Right lobe of liver (tissue), 6 donors: ENCODE results near the gene TAF5L. TPM values are rescaled to one million over a fixed set of nuclear protein-coding genes. Genes with fewer than 3 reads are reported as not detected.
A peak's percentile ranks its signal among the peaks of the same experiment; 100 is the strongest.

ENCODE experiments used
- ATAC-seq, 4 donors: fragments of 200-7000 bp; cut with Tn5 transposase; one replicate each; pipeline ENCODE4 v1.9.1; 2020; ENCODE audit warnings: mild to moderate bottlenecking in 4 of 4, moderate library complexity in 4 of 4
- DNase-seq, 3 donors: peaks; one replicate each; pipeline ENCODE4 v3.0.0-alpha.2; 2020
- H3K27ac ChIP-seq, 3 donors: fragments of 200-600 bp; one replicate each; pipeline ENCODE4 v1.8.0; 2022
- H3K27me3 ChIP-seq, 2 donors: fragments of 200-600 bp; one replicate each; pipeline ENCODE4 v1.8.0; 2022
- H3K36me3 ChIP-seq, 4 donors: fragments of 200-600 bp; sonication (generic) in 1 of 4; one replicate each; pipeline versions ENCODE4 v1.5.1 to v1.8.0; 2017 to 2022; ENCODE audit warnings: control low read depth in 1 of 4
- H3K4me1 ChIP-seq, 4 donors: fragments of 200-600 bp; sonication (generic) in 1 of 4; one replicate each; pipeline versions ENCODE4 v1.5.1 to v1.8.0; 2017 to 2022; ENCODE audit warnings: control low read depth in 1 of 4
- H3K4me3 ChIP-seq, 3 donors: fragments of 200-600 bp; one replicate each; pipeline ENCODE4 v1.8.0; 2022
- H3K9me3 ChIP-seq, 4 donors: fragments of 200-600 bp; sonication (generic) in 1 of 4; one replicate each; pipeline versions ENCODE4 v1.5.1 to v1.8.0; 2017 to 2022; ENCODE audit warnings: control low read depth in 1 of 4
- POLR2A ChIP-seq: fragments of 450-650 bp; IDR thresholded peaks from one replicate; pipeline ENCODE4 v1.6.1; 2017; ENCODE audit warnings: antibody characterized with exemption, mild to moderate bottlenecking
- WGBS: methylation state at CpG from one replicate; pipeline ENCODE4 v1.1.6; 2018; ENCODE audit warnings: low coverage, low lambda C conversion rate; ENCODE audit not compliant: insufficient coverage; ENCODE audit errors: missing lambda C conversion rate; 5-methylcytosine and 5-hydroxymethylcytosine counted together
- intact Hi-C, 2 donors: fragments of 100-400 bp; cut with DNase I; formaldehyde crosslinking; loops; one replicate each; pipeline versions ENCODE4 v1.11.2 to v1.14.1; 2022
- total RNA-seq, 6 experiments: library from RNA; depleted of rRNA in 2 of 6; stranded (reverse); fragments of >200 nt in 2 of 6; fragmentation: NEBNext Ultra II Directional in 3 of 6; extraction: Animal tissue kit (Norgen Biotek cat#: 25700) in 3 of 6; gene quantifications; one replicate each; pipeline versions ENCODE4 v1.1.0 to v1.2.4, GENCODE V29; 2016 to 2023
- TF ChIP-seq, protein P1 (sequence below), 4 donors: fragments of 200-600 bp in 3 of 4; fragments of 450-650 bp in 1 of 4; IDR thresholded peaks; one replicate each; pipeline versions ENCODE4 v1.5.1 to v1.8.0; 2016 to 2022; ENCODE audit warnings: antibody characterized with exemption in 4 of 4, mild to moderate bottlenecking in 2 of 4
- donor health status: DM: no; HTN: yes; CAD: no.
- donor health status: DM: no; HTN: no; CAD: no.
- donor health status: DM: no; HTN: no; CAD: no.
- donor health status: DM: no; HTN: yes; CAD: no.
- donor health status: DM: no; HTN: yes; CAD: no.

The TAF5L gene
- total RNA-seq, 6 experiments from 2014 or later = 7.6 to 14.0 (median 9.9) TPM

- DNase-seq (no peak), ATAC-seq (no peak)
- H3K27me3 ChIP-seq = no peaks in the 10 kb centered on the region
- H3K9me3 ChIP-seq = no peaks in the 10 kb centered on the region
- H3K27ac ChIP-seq = no peak overlapping the region
- H3K4me3 ChIP-seq = no peak overlapping the region
- WGBS = 77% methylated on average over 3 of the region's 3 CpGs
- intact Hi-C loops = no loop called here
- TF ChIP-seq, protein P1, sequence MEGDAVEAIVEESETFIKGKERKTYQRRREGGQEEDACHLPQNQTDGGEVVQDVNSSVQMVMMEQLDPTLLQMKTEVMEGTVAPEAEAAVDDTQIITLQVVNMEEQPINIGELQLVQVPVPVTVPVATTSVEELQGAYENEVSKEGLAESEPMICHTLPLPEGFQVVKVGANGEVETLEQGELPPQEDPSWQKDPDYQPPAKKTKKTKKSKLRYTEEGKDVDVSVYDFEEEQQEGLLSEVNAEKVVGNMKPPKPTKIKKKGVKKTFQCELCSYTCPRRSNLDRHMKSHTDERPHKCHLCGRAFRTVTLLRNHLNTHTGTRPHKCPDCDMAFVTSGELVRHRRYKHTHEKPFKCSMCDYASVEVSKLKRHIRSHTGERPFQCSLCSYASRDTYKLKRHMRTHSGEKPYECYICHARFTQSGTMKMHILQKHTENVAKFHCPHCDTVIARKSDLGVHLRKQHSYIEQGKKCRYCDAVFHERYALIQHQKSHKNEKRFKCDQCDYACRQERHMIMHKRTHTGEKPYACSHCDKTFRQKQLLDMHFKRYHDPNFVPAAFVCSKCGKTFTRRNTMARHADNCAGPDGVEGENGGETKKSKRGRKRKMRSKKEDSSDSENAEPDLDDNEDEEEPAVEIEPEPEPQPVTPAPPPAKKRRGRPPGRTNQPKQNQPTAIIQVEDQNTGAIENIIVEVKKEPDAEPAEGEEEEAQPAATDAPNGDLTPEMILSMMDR (IDR thresholded peaks at IDR 0.05) = no peak
- TF ChIP-seq POLR2A = no peak
- H3K36me3 ChIP-seq = peaks cover 0 to 16% (median 11%) of the 10 kb centered on the region in 4 donors
- peaks cover 0 to 13% (median 4%) of the 10 kb centered on the region in 4 donors for H3K4me1 ChIP-seq
Measured at GRCh38 chr1:229631148-229631547, 5.2 kb upstream of the TAF5L start.

GRCh38 chr1:229629261-229629660 is 3.3 kb upstream of the TAF5L start:
- intact Hi-C loops = loop anchor here in 1 of 2 donors (10.0 kb wide), 1 partner anchor 54 kb away; no protein-coding TSS in a partner anchor
- 88% methylated on average over 2 of the region's 2 CpGs for WGBS

DNA sequence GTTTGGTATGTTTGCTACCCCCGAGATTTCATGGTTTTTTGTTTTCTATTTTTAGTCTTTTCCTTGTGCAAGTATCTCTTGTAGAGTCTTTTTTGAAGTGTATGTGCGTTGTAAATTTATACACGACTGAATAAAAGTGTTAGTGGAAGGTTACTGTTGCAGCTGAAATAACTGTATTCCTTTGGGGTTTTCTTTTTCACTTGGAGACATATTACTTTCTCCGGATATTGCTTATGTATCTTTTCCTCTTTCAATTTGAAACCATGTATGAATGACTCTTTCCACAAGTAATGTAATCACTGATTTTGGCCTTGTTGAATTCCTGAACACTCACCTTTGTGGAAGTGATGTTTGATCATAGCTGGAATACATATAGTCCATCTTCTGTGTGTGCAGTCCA is 1.1 kb upstream of the TAF5L start:
- TF ChIP-seq, protein P1 (IDR thresholded peaks at IDR 0.05) = no peak
- TF ChIP-seq POLR2A = no peak
- 0% methylated on average over 4 of the region's 4 CpGs for WGBS
- Histone ChIP-seq H3K36me3 (no peaks in the 10 kb centered on the region), H3K27ac (no peak overlapping the region), H3K4me1 (peaks cover 0 to 23% (median 9%) of the 10 kb centered on the region in 4 donors), H3K4me3 (peak overlapping the region; percentile 96 to 99 (median 97)), H3K9me3 (no peaks in the 10 kb centered on the region), H3K27me3 (no peaks in the 10 kb centered on the region)
- ATAC-seq (no peak), DNase-seq (no peak)
- intact Hi-C loops = loop anchor here in 1 of 2 donors (10.0 kb wide), 1 partner anchor 52 kb away; no protein-coding TSS in a partner anchor

More at GRCh38 chr1:229629261-229629660, 3.3 kb upstream of the TAF5L start:
- TF ChIP-seq POLR2A = no peak
- TF ChIP-seq, protein P1 (IDR thresholded peaks at IDR 0.05) = no peak
- Histone ChIP-seq H3K4me3 (no peak overlapping the region), H3K36me3 (no peaks in the 10 kb centered on the region), H3K27ac (no peak overlapping the region), H3K9me3 (no peaks in the 10 kb centered on the region), H3K4me1 (peaks cover 0 to 22% (median 6%) of the 10 kb centered on the region in 4 donors), H3K27me3 (no peaks in the 10 kb centered on the region)
- ATAC-seq = no peak
- DNase-seq = no peak

- H3K27me3 ChIP-seq = no peaks in the 10 kb centered on the region
- peak overlapping the region; percentile 96 to 99 (median 97) for H3K4me3 ChIP-seq
- peaks cover 0 to 35% (median 15%) of the 10 kb centered on the region in 4 donors for H3K4me1 ChIP-seq
- no peaks in the 10 kb centered on the region for H3K9me3 ChIP-seq
- no peak for TF ChIP-seq POLR2A
- TF ChIP-seq, protein P1 (IDR thresholded peaks at IDR 0.05) = no peak
- WGBS = 1% methylated on average over 16 of the region's 86 CpGs
- intact Hi-C loops = loop anchor here in 1 of 2 donors (10.0 kb wide), 1 partner anchor 50 kb away; no protein-coding TSS in a partner anchor
- DNase-seq = peak; percentile 61 to 73 (median 61)
- ATAC-seq = peak; percentile 47 to 65 (median 58)
- no peaks in the 10 kb centered on the region for H3K36me3 ChIP-seq
- H3K27ac ChIP-seq = peak overlapping the region; percentile 60 to 84 (median 65)
Measured at GRCh38 chr1:229625071-229625914, 629 bp downstream of the TAF5L start.
